Renal pelvis (tissue), 4 donors: ENCODE results near the gene SMIM45. TPM values are rescaled to one million over a fixed set of nuclear protein-coding genes. Genes with fewer than 3 reads are reported as not detected.

Experiments used
- DNase-seq: peaks from one replicate; pipeline ENCODE4 v3.0.0-alpha.2; 2013
- polyA plus RNA-seq, 3 donors: library from polyadenylated mRNA; unstranded; fragments of 120-200 nt; gene quantifications; one replicate each; pipeline ENCODE4 v1.2.1, GENCODE V29; 2013; ENCODE audit not compliant: insufficient read length in 3 of 3

Gene SMIM45

GRCh38 chr22:42001121-42001520, 49.2 kb downstream of the SMIM45 start:
- DNase-seq, result no peak

- DNase-seq, result no peak
Measured at GRCh38 chr22:42001706-42002105, 49.8 kb downstream of the SMIM45 start.

GRCh38 chr22:42007922-42008321, 56.0 kb downstream of the SMIM45 start:
- DNase-seq, result no peak

Other genes with a start within 250 kb of the SMIM45 start
- 10 to 100 TPM in 2 of 3 donors, 1 to 10 TPM in 1; 7.9 to 12.2 (median 11.1) TPM for gene CCDC134, start 151.5 kb upstream of the SMIM45 start, polyA plus RNA-seq
- gene SREBF2, start 119.0 kb upstream of the SMIM45 start, polyA plus RNA-seq, result 100 to 1,000 TPM; 100 to 116 (median 109) TPM
- gene SHISA8, start 37.1 kb upstream of the SMIM45 start, polyA plus RNA-seq, result 1 to 10 TPM in 2 of 3 donors, under 1 TPM in 1; 0.43 to 1.6 (median 1.4) TPM
- gene TNFRSF13C, start 25.3 kb upstream of the SMIM45 start, polyA plus RNA-seq, result 1 to 10 TPM; 1.4 to 3.9 (median 2.7) TPM
- gene CENPM, start 5.0 kb upstream of the SMIM45 start, polyA plus RNA-seq, result 10 to 100 TPM; 13.8 to 18.5 (median 18.2) TPM
- 1 to 10 TPM; 5.0 to 8.0 (median 7.5) TPM for gene SEPTIN3, start 17.3 kb downstream of the SMIM45 start, polyA plus RNA-seq
- 1 to 10 TPM; 2.8 to 7.7 (median 7.7) TPM for gene WBP2NL, start 46.6 kb downstream of the SMIM45 start, polyA plus RNA-seq
- 10 to 100 TPM; 26.2 to 28.8 (median 27.1) TPM for gene NAGA, start 118.7 kb downstream of the SMIM45 start, polyA plus RNA-seq
- gene PHETA2, start 122.1 kb downstream of the SMIM45 start, polyA plus RNA-seq, result 10 to 100 TPM in 2 of 3 donors, 1 to 10 TPM in 1; 8.8 to 14.0 (median 12.3) TPM
- gene SMDT1, start 127.5 kb downstream of the SMIM45 start, polyA plus RNA-seq, result 100 to 1,000 TPM in 2 of 3 donors, 10 to 100 TPM in 1; 83.4 to 108 (median 102) TPM
- gene NDUFA6, start 138.6 kb downstream of the SMIM45 start, polyA plus RNA-seq, result 100 to 1,000 TPM; 102 to 118 (median 103) TPM
- 1 to 10 TPM; 3.3 to 8.5 (median 7.2) TPM for gene CYP2D6, start 178.7 kb downstream of the SMIM45 start, polyA plus RNA-seq